ENCODE measurements around the gene SLCO4C1. TPM values are rescaled to one million over a fixed set of nuclear protein-coding genes. Genes with fewer than 3 reads are reported as not detected.

Gene SLCO4C1
- total RNA-seq, 2 experiments from 2014 or later, result 0.38 to 0.45 TPM

DNA sequence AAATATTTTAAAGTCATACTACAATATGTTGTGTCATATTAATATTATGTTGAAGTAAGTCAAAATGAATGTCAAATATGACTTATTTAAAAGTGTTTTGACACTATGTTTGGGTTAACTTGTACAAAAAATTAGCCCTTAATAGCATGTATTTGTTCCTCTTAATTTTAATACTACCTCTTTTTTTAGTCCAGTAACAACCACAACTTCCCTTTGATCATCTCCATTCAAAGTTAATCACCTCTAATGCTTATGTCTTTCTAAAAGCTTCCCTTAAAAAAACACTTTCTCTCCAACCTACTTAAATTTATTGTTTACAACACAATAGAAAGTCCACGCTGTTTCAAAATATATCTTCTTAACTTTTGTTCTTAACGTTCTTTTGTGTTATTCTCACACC is 9.6 kb downstream of the SLCO4C1 start:
- Mint-ChIP-seq H3K27me3 (no peaks in the 10 kb centered on the region), H3K4me1 (ENCODE audit: low read depth) (peaks cover 5% of the 10 kb centered on the region), H3K27ac (no peak overlapping the region), H3K4me3 (no peak overlapping the region), H3K9me3 (no peaks in the 10 kb centered on the region), H3K36me3 (ENCODE audit: low read depth) (no peaks in the 10 kb centered on the region)
- DNase-seq (no peak), ATAC-seq (no peak)
- ChIA-PET CTCF (interaction anchor here (2.3 kb wide), 1 partner anchor 10 kb away, joined by 11 read pairs; the partner anchor contains the start of gene SLCO4C1), POLR2A (no interaction called here)
- intact Hi-C loops (cut with micrococcal nuclease), result no loop called here
- no peak for TF ChIP-seq CTCF (IDR thresholded peaks at IDR 0.05)

DNA sequence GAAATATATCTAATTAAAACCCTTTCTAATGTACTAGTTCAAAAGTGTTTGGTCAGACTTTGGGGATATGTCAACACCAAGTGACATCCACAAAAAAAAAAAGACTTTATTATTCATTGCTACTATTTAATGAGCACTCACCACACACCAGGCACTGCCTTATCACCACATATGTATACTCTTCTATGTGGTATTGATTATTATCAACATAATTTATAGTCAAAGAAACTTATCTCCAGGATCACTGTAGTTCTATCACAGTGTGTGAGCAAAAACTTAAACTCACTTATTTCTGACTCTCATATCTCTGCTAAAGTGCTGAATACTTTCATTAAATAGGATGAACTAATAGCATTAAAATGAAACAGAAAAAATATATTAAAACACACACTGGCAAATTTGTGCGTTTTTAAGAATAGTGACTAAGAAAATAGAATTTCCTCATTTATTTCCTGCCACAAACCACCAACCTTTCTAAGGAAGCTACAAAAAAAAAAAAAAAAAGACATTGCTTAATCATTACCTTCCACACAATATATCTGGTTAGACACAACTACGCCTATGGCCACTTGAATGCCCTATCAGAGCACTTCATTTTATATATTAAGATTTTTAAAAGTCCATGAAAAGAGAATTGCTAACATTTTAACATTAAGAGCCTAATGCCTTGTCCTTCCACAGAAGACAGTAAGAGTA is 12.8 kb downstream of the SLCO4C1 start:
- no peak for TF ChIP-seq CTCF (IDR thresholded peaks at IDR 0.05)
- DNase-seq, result no peak
- no peak for ATAC-seq
- intact Hi-C loops (cut with micrococcal nuclease), result no loop called here
- Mint-ChIP-seq H3K4me1 (ENCODE audit: low read depth) (peaks cover 5% of the 10 kb centered on the region), H3K4me3 (no peak overlapping the region), H3K27ac (no peak overlapping the region), H3K27me3 (peaks cover 2% of the 10 kb centered on the region), H3K9me3 (no peaks in the 10 kb centered on the region), H3K36me3 (ENCODE audit: low read depth) (no peaks in the 10 kb centered on the region)
- CTCF ChIA-PET, result no interaction called here
- POLR2A ChIA-PET, result no interaction called here

DNA sequence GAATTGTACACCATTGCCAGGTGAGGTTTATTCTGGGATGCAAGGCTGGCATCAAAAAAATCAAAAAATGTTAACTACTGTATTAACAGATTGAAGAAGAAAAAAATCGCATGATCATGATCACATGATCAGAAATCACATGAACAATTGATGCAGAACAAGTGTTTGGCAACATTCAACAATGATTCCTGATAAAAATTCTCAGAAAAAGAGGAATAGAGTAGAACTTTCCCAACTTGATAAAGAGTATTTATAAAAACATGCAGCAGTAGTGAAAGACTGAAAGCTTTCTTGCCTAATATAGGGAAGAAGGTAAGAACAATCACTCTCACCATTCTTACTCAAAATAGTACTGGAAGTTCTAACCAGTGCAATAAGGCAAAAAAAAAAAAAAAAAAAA is 16.4 kb downstream of the SLCO4C1 start:
- Mint-ChIP-seq H3K27ac (no peak overlapping the region), H3K27me3 (peaks cover 2% of the 10 kb centered on the region), H3K4me3 (no peak overlapping the region), H3K36me3 (ENCODE audit: low read depth) (no peaks in the 10 kb centered on the region), H3K9me3 (no peaks in the 10 kb centered on the region), H3K4me1 (ENCODE audit: low read depth) (peaks cover 5% of the 10 kb centered on the region)
- TF ChIP-seq CTCF (IDR thresholded peaks at IDR 0.05), result no peak
- ATAC-seq, result no peak
- CTCF ChIA-PET, result no interaction called here
- POLR2A ChIA-PET, result no interaction called here
- no peak for DNase-seq
- intact Hi-C loops (cut with micrococcal nuclease), result no loop called here

DNA sequence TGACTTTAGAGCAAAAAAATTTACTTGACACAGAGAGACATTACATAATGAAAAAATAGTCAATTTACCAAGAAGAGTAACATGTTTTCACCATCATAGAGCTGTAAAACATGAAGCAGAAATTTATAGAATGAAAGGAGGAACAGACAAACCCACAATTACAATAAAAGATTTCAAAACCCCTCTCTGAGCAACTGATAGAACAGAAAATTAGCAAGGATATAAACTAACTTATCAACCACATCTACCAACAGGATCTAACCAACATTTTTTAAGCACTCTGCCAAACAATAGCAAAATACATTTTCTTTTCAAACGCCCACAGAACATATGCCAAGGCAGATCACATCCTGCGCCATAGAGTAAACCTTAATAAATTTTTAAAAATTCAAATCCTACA is 17.9 kb downstream of the SLCO4C1 start:
- no peak overlapping the region for H3K27ac Mint-ChIP-seq
- intact Hi-C loops (cut with micrococcal nuclease), result no loop called here
- ATAC-seq (no peak), DNase-seq (no peak)
- H3K36me3 Mint-ChIP-seq (ENCODE audit: low read depth), result no peaks in the 10 kb centered on the region
- peaks cover 2% of the 10 kb centered on the region for H3K27me3 Mint-ChIP-seq
- H3K4me1 Mint-ChIP-seq (ENCODE audit: low read depth), result peaks cover 2% of the 10 kb centered on the region
- H3K9me3 Mint-ChIP-seq, result no peaks in the 10 kb centered on the region
- POLR2A ChIA-PET, result no interaction called here
- no peak overlapping the region for H3K4me3 Mint-ChIP-seq
- no peak for TF ChIP-seq CTCF (IDR thresholded peaks at IDR 0.05)
- CTCF ChIA-PET, result no interaction called here

DNA sequence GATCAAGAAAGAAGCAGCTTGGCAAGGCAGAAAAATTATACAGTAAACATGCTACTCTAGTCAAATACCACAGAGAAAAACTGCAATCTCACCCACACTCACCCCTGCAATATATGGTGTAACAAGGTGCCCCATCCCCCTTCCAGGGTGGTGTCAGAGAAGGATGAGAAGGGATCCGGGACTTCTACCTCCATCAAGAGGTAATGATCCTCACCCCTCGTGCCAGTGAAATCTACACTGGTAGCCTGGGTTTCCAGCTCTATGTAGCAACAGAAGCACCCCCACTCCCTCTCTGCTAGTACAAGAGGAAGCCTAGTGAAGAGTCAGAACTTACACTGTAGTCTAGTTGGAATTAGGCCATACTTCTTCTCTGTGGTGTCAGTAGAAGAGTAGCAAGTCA is 18.9 kb downstream of the SLCO4C1 start:
- H3K27ac Mint-ChIP-seq, result no peak overlapping the region
- CTCF ChIA-PET, result no interaction called here
- no peak for ATAC-seq

More for the DNA sequence above, 18.9 kb downstream of the SLCO4C1 start:
- intact Hi-C loops (cut with micrococcal nuclease), result no loop called here
- no peak overlapping the region for H3K4me3 Mint-ChIP-seq
- no peak for TF ChIP-seq CTCF (IDR thresholded peaks at IDR 0.05)
- DNase-seq, result no peak
- no peaks in the 10 kb centered on the region for H3K4me1 Mint-ChIP-seq (ENCODE audit: low read depth)
- POLR2A ChIA-PET, result no interaction called here
- H3K27me3 Mint-ChIP-seq, result peaks cover 2% of the 10 kb centered on the region
- no peaks in the 10 kb centered on the region for H3K36me3 Mint-ChIP-seq (ENCODE audit: low read depth)
- H3K9me3 Mint-ChIP-seq, result no peaks in the 10 kb centered on the region
